Transverse colon (tissue), 4 donors: ENCODE results near the gene TRHDE. TPM values are rescaled to one million over a fixed set of nuclear protein-coding genes. Genes with fewer than 3 reads are reported as not detected.

Experiments used
- DNase-seq: peaks from one replicate; pipeline ENCODE4 v3.0.0-alpha.2; 2019
- H3K27ac ChIP-seq, 4 donors: fragments of 200-600 bp; sonication (generic); 2 replicates each; pipeline ENCODE4 v1.5.1; 2016 to 2018; ENCODE audit warnings: inconsistent platforms in 4 of 4
- H3K27me3 ChIP-seq: fragments of 200-600 bp; sonication (generic); 2 replicates; pipeline ENCODE4 v1.5.1; 2017; ENCODE audit warnings: inconsistent platforms
- H3K36me3 ChIP-seq, 4 donors: fragments of 200-600 bp; sonication (generic); 2 replicates each; pipeline ENCODE4 v1.5.1; 2017 to 2019; ENCODE audit warnings: inconsistent platforms in 4 of 4
- H3K4me1 ChIP-seq, 4 donors: fragments of 200-600 bp; sonication (generic); 2 replicates each; pipeline ENCODE4 v1.5.1; 2017 to 2020; ENCODE audit warnings: inconsistent platforms in 4 of 4
- H3K4me3 ChIP-seq, 4 donors: fragments of 200-600 bp; sonication (generic); 1 replicate in 1 of 4; 2 replicates in 3 of 4; pipeline versions ENCODE4 v1.5.1 to v1.6.1; 2017 to 2019; ENCODE audit warnings: inconsistent platforms in 4 of 4
- H3K9me3 ChIP-seq, 2 donors: fragments of 200-600 bp; sonication (generic); 2 replicates each; pipeline ENCODE4 v1.5.1; 2017 to 2019; ENCODE audit warnings: inconsistent platforms in 2 of 2
- EP300 ChIP-seq: sonication (generic); formaldehyde crosslinking; IDR thresholded peaks from one replicate; pipeline ENCODE4 v1.6.1; 2017; ENCODE audit warnings: antibody characterized with exemption, low read depth
- POLR2A ChIP-seq: fragments of 450-650 bp; IDR thresholded peaks from one replicate; pipeline ENCODE4 v1.6.1; 2016; ENCODE audit warnings: antibody characterized with exemption, mild to moderate bottlenecking, moderate library complexity
- POLR2AphosphoS5 ChIP-seq, 3 donors: sonication (generic); formaldehyde crosslinking; IDR thresholded peaks; one replicate each; pipeline ENCODE4 v1.6.1; 2016; ENCODE audit warnings: antibody characterized with exemption in 3 of 3
- WGBS, 2 donors: methylation state at CpG; one replicate each; pipeline ENCODE4 v1.1.5; 2018; ENCODE audit warnings: low coverage in 1 of 2; 5-methylcytosine and 5-hydroxymethylcytosine counted together
- in situ Hi-C, 4 donors: fragments of 200-750 bp; cut with MboI; loops; one replicate each; pipeline versions ENCODE4 v1.15.0 to v1.15.1; 2017; ENCODE audit warnings: low sequenced_read_pairs in 3 of 4, low pct_ligation_motif_present in 1 of 4, low pct_unique_long_range_greater_than_20kb in 1 of 4
- intact Hi-C: fragments of 100-400 bp; cut with DNase I; formaldehyde crosslinking; loops from one replicate; pipeline ENCODE4 v1.15.1; 2023; ENCODE audit warnings: low total_unique reads
- total RNA-seq, 4 donors: library from RNA; depleted of rRNA; stranded (reverse); fragments of >200 nt; gene quantifications; one replicate each; pipeline ENCODE4 v1.1.0, GENCODE V29; 2016
- TF ChIP-seq, protein P1 (sequence below), 5 experiments: fragments of 200-600 bp in 3 of 5; fragments of 450-650 bp in 2 of 5; sonication (generic) in 3 of 5; IDR thresholded peaks; 1 replicate in 2 of 5; 2 replicates in 3 of 5; pipeline ENCODE4 v1.5.1; 2016 to 2017; ENCODE audit warnings: antibody characterized with exemption in 5 of 5, inconsistent platforms in 3 of 5, mild to moderate bottlenecking in 2 of 5, moderate library complexity in 1 of 5

Gene TRHDE
- total RNA-seq, 4 donors from 2014 or later, result 2.4 to 18.7 (median 9.0) TPM

- H3K4me3 ChIP-seq, result no peak overlapping the region
- H3K27ac ChIP-seq, result no peak overlapping the region
- no peaks in the 10 kb centered on the region for H3K9me3 ChIP-seq
- in situ Hi-C loops, result no loop called here
- TF ChIP-seq EP300 (no peak), POLR2AphosphoS5 (IDR thresholded peaks at IDR 0.05) (no peak)
- no peaks in the 10 kb centered on the region for H3K36me3 ChIP-seq
- no peaks in the 10 kb centered on the region for H3K4me1 ChIP-seq
- no peaks in the 10 kb centered on the region for H3K27me3 ChIP-seq
- DNase-seq, result no peak
- WGBS, 2 donors, result 52 to 60% methylated on average over 3 of the region's 3 CpGs
- intact Hi-C loops, result no loop called here
Observed at GRCh38 chr12:72586456-72586855, 314.3 kb downstream of the TRHDE start.

GRCh38 chr12:72602581-72602980 is 330.4 kb downstream of the TRHDE start:
- intact Hi-C loops (no loop called here), in situ Hi-C loops (no loop called here)
- H3K4me3 ChIP-seq, result no peak overlapping the region
- H3K36me3 ChIP-seq, result no peaks in the 10 kb centered on the region
- TF ChIP-seq EP300, result no peak
- TF ChIP-seq, protein P1, sequence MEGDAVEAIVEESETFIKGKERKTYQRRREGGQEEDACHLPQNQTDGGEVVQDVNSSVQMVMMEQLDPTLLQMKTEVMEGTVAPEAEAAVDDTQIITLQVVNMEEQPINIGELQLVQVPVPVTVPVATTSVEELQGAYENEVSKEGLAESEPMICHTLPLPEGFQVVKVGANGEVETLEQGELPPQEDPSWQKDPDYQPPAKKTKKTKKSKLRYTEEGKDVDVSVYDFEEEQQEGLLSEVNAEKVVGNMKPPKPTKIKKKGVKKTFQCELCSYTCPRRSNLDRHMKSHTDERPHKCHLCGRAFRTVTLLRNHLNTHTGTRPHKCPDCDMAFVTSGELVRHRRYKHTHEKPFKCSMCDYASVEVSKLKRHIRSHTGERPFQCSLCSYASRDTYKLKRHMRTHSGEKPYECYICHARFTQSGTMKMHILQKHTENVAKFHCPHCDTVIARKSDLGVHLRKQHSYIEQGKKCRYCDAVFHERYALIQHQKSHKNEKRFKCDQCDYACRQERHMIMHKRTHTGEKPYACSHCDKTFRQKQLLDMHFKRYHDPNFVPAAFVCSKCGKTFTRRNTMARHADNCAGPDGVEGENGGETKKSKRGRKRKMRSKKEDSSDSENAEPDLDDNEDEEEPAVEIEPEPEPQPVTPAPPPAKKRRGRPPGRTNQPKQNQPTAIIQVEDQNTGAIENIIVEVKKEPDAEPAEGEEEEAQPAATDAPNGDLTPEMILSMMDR (IDR thresholded peaks at IDR 0.05), result no peak
- no peak for TF ChIP-seq POLR2A
- TF ChIP-seq POLR2AphosphoS5 (IDR thresholded peaks at IDR 0.05), result no peak
- DNase-seq, result no peak
- no peaks in the 10 kb centered on the region for H3K27me3 ChIP-seq
- H3K4me1 ChIP-seq, result no peaks in the 10 kb centered on the region
- no peak overlapping the region for H3K27ac ChIP-seq
- peaks cover 0 to 6% of the 10 kb centered on the region in 2 donors for H3K9me3 ChIP-seq

GRCh38 chr12:72605975-72606374 is 333.8 kb downstream of the TRHDE start:
- Histone ChIP-seq H3K27me3 (no peaks in the 10 kb centered on the region), H3K4me1 (no peaks in the 10 kb centered on the region), H3K9me3 (no peaks in the 10 kb centered on the region), H3K27ac (no peak overlapping the region), H3K36me3 (no peaks in the 10 kb centered on the region), H3K4me3 (no peak overlapping the region)
- no peak for DNase-seq
- in situ Hi-C loops, result no loop called here
- TF ChIP-seq POLR2A (no peak), EP300 (no peak), POLR2AphosphoS5 (IDR thresholded peaks at IDR 0.05) (no peak)
- TF ChIP-seq, protein P1 (IDR thresholded peaks at IDR 0.05), result no peak
- 43 to 66% methylated on average over 2 of the region's 2 CpGs for WGBS, 2 donors
- intact Hi-C loops, result no loop called here

- H3K27ac ChIP-seq, result no peak overlapping the region
- in situ Hi-C loops, result no loop called here
- no peaks in the 10 kb centered on the region for H3K27me3 ChIP-seq
- no peaks in the 10 kb centered on the region for H3K36me3 ChIP-seq
- DNase-seq, result no peak
- H3K4me1 ChIP-seq, result no peaks in the 10 kb centered on the region
- WGBS, 2 donors, result 30 to 55% methylated on average over 3 to 10 of the region's 10 CpGs
- intact Hi-C loops, result no loop called here
- no peak overlapping the region for H3K4me3 ChIP-seq
- no peaks in the 10 kb centered on the region for H3K9me3 ChIP-seq
- TF ChIP-seq POLR2A (no peak), EP300 (no peak), POLR2AphosphoS5 (IDR thresholded peaks at IDR 0.05) (no peak)
- TF ChIP-seq, protein P1 (IDR thresholded peaks at IDR 0.05), result no peak
Observed at GRCh38 chr12:72610342-72610741, 338.2 kb downstream of the TRHDE start.

DNA sequence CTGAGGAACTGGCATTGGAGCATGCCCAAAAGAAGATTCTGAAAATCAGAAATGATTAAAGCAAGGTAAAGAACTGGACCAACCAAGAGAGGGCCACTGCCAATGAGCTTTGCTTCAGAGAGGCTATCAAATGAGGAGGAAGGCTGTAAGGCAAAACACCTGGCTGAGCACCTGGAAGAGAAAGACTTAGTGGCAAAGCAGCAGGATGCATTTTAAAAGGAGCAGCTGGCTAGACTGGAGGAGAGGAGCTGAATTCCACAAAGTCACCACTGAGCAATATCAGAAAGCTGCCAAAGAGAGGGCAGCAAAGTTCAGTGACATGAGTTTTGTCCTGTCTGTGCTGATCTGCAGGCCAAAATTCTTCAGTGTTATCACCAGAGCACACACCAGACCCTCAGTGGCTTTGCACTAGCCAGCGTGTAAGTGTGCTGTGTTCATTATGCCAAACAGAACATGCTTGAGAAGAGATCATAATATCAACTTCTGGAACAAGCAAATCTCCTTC is 338.7 kb downstream of the TRHDE start:
- WGBS, 2 donors, result 44 to 91% methylated on average over 1 of the region's 1 CpG
- Histone ChIP-seq H3K27me3 (no peaks in the 10 kb centered on the region), H3K27ac (no peak overlapping the region), H3K9me3 (no peaks in the 10 kb centered on the region), H3K4me3 (no peak overlapping the region), H3K4me1 (no peaks in the 10 kb centered on the region), H3K36me3 (no peaks in the 10 kb centered on the region)
- DNase-seq, result no peak
- TF ChIP-seq, protein P1 (IDR thresholded peaks at IDR 0.05), result no peak
- TF ChIP-seq POLR2A (no peak), EP300 (no peak)
- in situ Hi-C loops (no loop called here), intact Hi-C loops (no loop called here)
